ENCODE measurements around the gene CALCR. TPM values are rescaled to one million over a fixed set of nuclear protein-coding genes. Genes with fewer than 3 reads are reported as not detected.

Gene CALCR
- total and polyA plus RNA-seq, 2 experiments from 2014 or later: 0.07 TPM; not detected in 1

GRCh38 chr7:93471456-93471855 is 103.1 kb downstream of the CALCR start:
- Histone ChIP-seq H3K27me3 (no peaks in the 10 kb centered on the region), H3K4me2 (no peak overlapping the region), H3K36me3 (replicated peaks; ENCODE audit: insufficient read depth, low read depth) (no peaks in the 10 kb centered on the region), H3K4me1 (ENCODE audit: insufficient read depth) (no peaks in the 10 kb centered on the region), H4K20me1 (ENCODE audit: insufficient read depth, poor library complexity, severe bottlenecking) (no peaks in the 10 kb centered on the region), H3K9me2 (replicated peaks; ENCODE audit: insufficient read depth) (no peaks in the 10 kb centered on the region), H3K79me2 (no peaks in the 10 kb centered on the region), H2AFZ (no peak overlapping the region), H3K9me3 (ENCODE audit: low read depth) (no peaks in the 10 kb centered on the region), H3K4me3 (no peak overlapping the region), H3K27ac (no peak overlapping the region)
- 89% methylated on average over 2 of the region's 2 CpGs for WGBS (ENCODE audit: low lambda C conversion rate, missing lambda C conversion rate)
- no peak for TF ChIP-seq EZH2 (IDR thresholded peaks at IDR 0.05; ENCODE audit: borderline replicate concordance)
- no peak for TF ChIP-seq CTCF (IDR thresholded peaks at IDR 0.05; ENCODE audit: poor library complexity)
- TF ChIP-seq EZH2phosphoT487 (IDR thresholded peaks at IDR 0.05; ENCODE audit: low read depth, severe bottlenecking, unreplicated experiment): no peak
- no peak for DNase-seq (ENCODE audit: low spot score)

DNA sequence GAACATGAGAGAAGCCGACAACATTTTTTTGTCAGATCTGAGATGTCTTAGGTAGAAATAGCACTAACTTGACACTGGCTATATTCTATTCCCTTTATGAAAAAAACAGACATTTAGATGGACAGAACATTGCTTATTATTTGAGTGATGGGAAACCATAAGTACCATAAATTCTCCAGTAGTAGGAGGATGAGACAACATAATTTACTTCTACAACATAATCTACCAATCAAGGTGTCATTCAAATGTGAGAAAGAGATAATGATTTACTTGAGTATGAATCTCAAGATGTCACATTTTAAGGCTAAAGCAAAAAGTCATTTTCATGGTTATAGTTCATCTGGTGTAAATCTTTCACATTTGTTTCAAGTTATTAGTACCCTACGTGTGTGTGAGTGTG is 110.8 kb downstream of the CALCR start:
- no peak for DNase-seq (ENCODE audit: low spot score)
- Histone ChIP-seq H3K4me3 (no peak overlapping the region), H3K79me2 (no peaks in the 10 kb centered on the region), H4K20me1 (ENCODE audit: insufficient read depth, poor library complexity, severe bottlenecking) (no peaks in the 10 kb centered on the region), H3K4me2 (no peak overlapping the region), H2AFZ (no peak overlapping the region), H3K27me3 (no peaks in the 10 kb centered on the region), H3K36me3 (replicated peaks; ENCODE audit: insufficient read depth, low read depth) (no peaks in the 10 kb centered on the region), H3K9me3 (ENCODE audit: low read depth) (no peaks in the 10 kb centered on the region), H3K27ac (no peak overlapping the region), H3K9me2 (replicated peaks; ENCODE audit: insufficient read depth) (no peaks in the 10 kb centered on the region), H3K4me1 (ENCODE audit: insufficient read depth) (no peaks in the 10 kb centered on the region)
- TF ChIP-seq CTCF (IDR thresholded peaks at IDR 0.05; ENCODE audit: poor library complexity) (no peak), EZH2 (IDR thresholded peaks at IDR 0.05; ENCODE audit: borderline replicate concordance) (no peak), EZH2phosphoT487 (IDR thresholded peaks at IDR 0.05; ENCODE audit: low read depth, severe bottlenecking, unreplicated experiment) (no peak)
- WGBS (ENCODE audit: low lambda C conversion rate, missing lambda C conversion rate): 88% methylated on average over 2 of the region's 2 CpGs

GRCh38 chr7:93461350-93461749 is 113.2 kb downstream of the CALCR start:
- Histone ChIP-seq H3K4me2 (no peak overlapping the region), H3K27me3 (no peaks in the 10 kb centered on the region), H3K79me2 (no peaks in the 10 kb centered on the region), H3K4me3 (no peak overlapping the region), H3K9me3 (ENCODE audit: low read depth) (no peaks in the 10 kb centered on the region), H2AFZ (no peak overlapping the region), H3K27ac (no peak overlapping the region), H3K9me2 (replicated peaks; ENCODE audit: insufficient read depth) (no peaks in the 10 kb centered on the region), H3K4me1 (ENCODE audit: insufficient read depth) (no peaks in the 10 kb centered on the region), H4K20me1 (ENCODE audit: insufficient read depth, poor library complexity, severe bottlenecking) (no peaks in the 10 kb centered on the region), H3K36me3 (replicated peaks; ENCODE audit: insufficient read depth, low read depth) (no peaks in the 10 kb centered on the region)
- TF ChIP-seq EZH2 (IDR thresholded peaks at IDR 0.05; ENCODE audit: borderline replicate concordance) (no peak), EZH2phosphoT487 (IDR thresholded peaks at IDR 0.05; ENCODE audit: low read depth, severe bottlenecking, unreplicated experiment) (no peak), CTCF (IDR thresholded peaks at IDR 0.05; ENCODE audit: poor library complexity) (no peak)
- 78% methylated on average over 2 of the region's 2 CpGs for WGBS (ENCODE audit: low lambda C conversion rate, missing lambda C conversion rate)
- no peak for DNase-seq (ENCODE audit: low spot score)

DNA sequence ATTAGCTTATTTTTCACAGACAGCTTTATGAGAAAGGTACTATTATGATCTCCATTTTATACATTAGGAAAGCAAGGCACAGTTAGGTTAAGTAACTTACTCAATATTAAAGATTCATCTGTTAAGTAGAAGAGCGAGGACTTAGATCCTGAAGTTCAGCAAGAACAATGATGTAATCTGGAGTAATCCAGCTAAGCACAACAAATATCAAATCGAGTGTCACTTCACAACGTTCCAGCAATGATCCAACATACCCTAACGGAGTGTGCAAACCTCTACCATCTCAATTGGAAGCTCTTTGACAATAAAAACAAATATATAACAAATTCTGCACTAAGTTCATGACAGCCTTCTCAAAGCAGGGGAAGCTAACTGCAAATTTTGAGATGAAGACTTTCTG is 121.3 kb downstream of the CALCR start:
- DNase-seq (ENCODE audit: low spot score): no peak
- Histone ChIP-seq H3K4me1 (ENCODE audit: insufficient read depth) (no peaks in the 10 kb centered on the region), H3K36me3 (replicated peaks; ENCODE audit: insufficient read depth, low read depth) (no peaks in the 10 kb centered on the region), H3K27ac (no peak overlapping the region), H3K79me2 (no peaks in the 10 kb centered on the region), H3K4me2 (no peak overlapping the region), H3K27me3 (no peaks in the 10 kb centered on the region), H3K4me3 (no peak overlapping the region), H3K9me3 (ENCODE audit: low read depth) (no peaks in the 10 kb centered on the region), H4K20me1 (ENCODE audit: insufficient read depth, poor library complexity, severe bottlenecking) (no peaks in the 10 kb centered on the region), H3K9me2 (replicated peaks; ENCODE audit: insufficient read depth) (no peaks in the 10 kb centered on the region), H2AFZ (no peak overlapping the region)
- WGBS (ENCODE audit: low lambda C conversion rate, missing lambda C conversion rate): 61% methylated on average over 4 of the region's 4 CpGs
- no peak for TF ChIP-seq CTCF (IDR thresholded peaks at IDR 0.05; ENCODE audit: poor library complexity)
- no peak for TF ChIP-seq EZH2phosphoT487 (IDR thresholded peaks at IDR 0.05; ENCODE audit: low read depth, severe bottlenecking, unreplicated experiment)
- no peak for TF ChIP-seq EZH2 (IDR thresholded peaks at IDR 0.05; ENCODE audit: borderline replicate concordance)

Data from hepatocyte (in vitro differentiated cells).